Measurements from ENCODE around the gene PLXNC1.

Gene PLXNC1

DNA sequence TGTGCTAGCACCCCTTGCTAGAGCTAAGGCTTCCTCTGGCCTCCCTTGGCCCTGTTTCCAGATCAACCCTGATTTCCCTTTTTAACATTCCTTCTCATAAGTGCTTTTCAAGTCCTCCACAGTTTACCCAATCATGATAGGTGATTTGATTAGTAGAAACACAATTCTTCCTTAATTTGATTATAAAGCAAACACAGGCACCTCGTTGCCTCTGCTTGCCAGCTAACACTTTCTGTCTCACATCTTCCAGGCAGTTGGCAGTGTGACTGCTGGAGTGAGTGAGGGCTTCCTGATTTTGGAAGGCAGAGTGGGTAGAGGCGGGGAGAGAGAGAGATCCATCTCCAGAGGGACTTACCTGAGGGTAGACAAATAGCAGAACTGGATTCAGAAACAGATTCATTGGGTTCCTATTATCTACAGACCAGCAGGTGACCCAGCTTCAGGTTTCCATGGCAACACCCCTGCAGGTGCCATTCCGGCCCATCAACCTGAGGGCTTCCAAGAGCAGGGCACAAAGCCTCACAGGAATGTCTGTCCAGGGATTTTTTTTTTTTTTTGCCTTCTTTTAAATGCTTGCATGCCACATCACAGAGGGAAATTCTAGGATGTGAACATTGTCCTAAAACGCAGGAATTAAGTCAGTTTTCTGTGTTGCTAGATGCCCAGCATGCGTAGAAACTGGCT is 77.7 kb downstream of the PLXNC1 start:
- FAIRE-seq (no peak), DNase-seq (ENCODE audit: insufficient read length, low spot score) (no peak)
- TF ChIP-seq CTCF (IDR thresholded peaks at IDR 0.05; ENCODE audit: insufficient read depth, missing control alignments) = no peak

DNA sequence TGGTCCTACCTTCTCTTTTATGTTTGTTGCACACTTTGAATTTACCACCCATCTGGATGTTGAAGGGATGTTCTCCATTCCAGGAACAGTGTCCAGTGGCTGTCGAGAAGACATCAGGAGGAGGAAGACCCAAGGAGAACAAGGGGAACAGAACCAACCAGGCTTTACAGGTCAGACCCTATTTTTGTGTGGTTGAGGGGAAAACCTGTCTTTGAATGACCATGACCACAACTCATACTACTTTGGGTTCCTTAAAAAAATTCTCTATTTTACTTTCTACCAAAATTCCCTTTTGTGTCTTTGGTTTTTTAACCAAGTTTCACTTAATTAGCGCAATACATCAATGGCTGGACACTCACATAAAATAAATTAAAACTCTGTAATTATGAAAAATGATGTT is 78.7 kb downstream of the PLXNC1 start:
- FAIRE-seq = no peak
- DNase-seq (ENCODE audit: insufficient read length, low spot score) = no peak
- no peak for TF ChIP-seq CTCF (IDR thresholded peaks at IDR 0.05; ENCODE audit: insufficient read depth, missing control alignments)

DNA sequence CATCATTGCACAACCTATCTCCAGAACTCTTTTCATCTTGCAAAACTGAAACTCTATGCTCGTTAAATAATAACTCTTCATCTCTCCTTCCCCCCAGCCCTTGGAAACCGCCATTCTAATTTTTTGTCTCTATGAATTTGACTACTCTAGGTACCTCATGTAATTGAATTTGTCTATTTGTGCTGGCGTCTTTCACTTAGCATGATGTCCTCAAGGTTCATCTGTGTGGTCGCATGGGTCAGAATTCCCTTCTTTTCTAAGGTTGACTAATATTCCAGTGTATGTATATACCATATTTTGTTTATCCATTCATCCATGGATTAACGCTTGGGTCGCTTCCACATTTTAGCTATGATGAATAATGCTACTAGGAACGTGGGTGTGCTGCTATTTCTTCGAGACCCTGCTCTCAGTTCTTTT is 80.1 kb downstream of the PLXNC1 start:
- no peak for TF ChIP-seq CTCF (IDR thresholded peaks at IDR 0.05; ENCODE audit: insufficient read depth, missing control alignments)
- no peak for DNase-seq (ENCODE audit: insufficient read length, low spot score)
- FAIRE-seq = no peak

DNA sequence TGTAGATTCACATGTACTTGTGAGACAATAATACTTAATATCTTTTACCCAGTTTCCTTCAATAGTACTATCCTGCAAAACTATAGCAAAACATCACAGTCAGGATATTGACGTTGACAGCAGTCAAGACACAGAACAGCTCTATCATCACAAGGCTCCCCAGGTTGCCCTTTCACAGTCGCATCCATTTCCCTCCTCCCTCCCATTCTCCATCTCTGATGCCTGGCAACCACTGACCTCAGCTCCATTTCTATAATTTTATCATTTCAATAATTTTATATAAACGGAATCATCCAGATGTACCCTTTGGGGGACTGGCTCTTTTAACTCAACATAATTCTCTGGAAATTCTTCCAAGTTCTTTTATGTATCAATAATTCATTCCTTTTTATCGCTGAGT is 81.5 kb downstream of the PLXNC1 start:
- DNase-seq (ENCODE audit: insufficient read length, low spot score) = no peak
- no peak for FAIRE-seq
- TF ChIP-seq CTCF (IDR thresholded peaks at IDR 0.05; ENCODE audit: insufficient read depth, missing control alignments) = no peak

DNA sequence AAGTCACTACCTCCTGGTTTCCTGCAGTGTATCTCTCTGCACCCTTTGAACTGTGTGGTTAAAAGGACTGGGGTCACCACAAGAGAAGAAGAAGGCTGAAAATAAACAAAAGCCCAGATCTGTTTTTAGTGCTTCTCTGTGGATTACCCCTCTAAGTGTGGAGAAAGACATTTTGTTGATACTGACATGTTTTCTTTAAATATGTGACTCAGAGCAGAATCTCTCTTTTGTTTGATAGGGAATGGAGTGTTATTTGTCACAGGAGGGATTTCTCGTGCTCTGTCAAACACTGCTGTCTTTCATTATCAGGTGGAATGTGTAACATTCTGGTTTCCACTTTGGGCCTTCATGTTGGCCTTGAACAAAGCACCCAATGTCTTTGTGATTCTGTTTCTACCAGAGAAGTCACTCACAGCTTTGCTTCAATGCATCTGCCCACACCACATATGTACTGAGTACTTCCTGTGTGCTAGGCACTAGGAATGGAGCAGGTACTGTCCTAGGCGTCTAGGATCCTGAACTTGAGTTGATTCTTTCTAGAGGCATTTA is 82.1 kb downstream of the PLXNC1 start:
- no peak for TF ChIP-seq CTCF (IDR thresholded peaks at IDR 0.05; ENCODE audit: insufficient read depth, missing control alignments)
- DNase-seq (ENCODE audit: insufficient read length, low spot score) (no peak), FAIRE-seq (no peak)

- FAIRE-seq (no peak), DNase-seq (ENCODE audit: insufficient read length, low spot score) (no peak)
- TF ChIP-seq CTCF (IDR thresholded peaks at IDR 0.05; ENCODE audit: insufficient read depth, missing control alignments) = no peak
These were observed 83.3 kb downstream of the PLXNC1 start for GRCh38 chr12:94231709-94232108.

DNA sequence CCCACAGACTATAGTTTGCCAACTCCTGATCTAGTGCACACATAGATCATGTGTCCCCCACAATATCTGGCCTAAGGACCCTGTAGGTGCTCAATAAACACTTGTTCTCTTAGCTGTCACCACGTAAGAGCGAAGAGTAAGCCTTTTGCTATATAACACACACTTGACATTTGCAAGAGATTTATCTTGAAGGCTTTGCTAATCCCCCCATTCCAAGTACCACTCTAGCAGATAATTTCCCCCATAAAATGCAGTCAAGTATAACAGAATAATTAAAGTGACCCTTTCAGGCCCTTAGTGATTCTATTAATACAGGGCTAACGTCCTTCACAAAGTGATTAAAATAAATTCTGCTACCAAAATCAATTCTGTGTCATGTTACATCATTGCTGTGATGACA is 87.5 kb downstream of the PLXNC1 start:
- no peak for DNase-seq (ENCODE audit: insufficient read length, low spot score)
- FAIRE-seq = no peak
- TF ChIP-seq CTCF (IDR thresholded peaks at IDR 0.05; ENCODE audit: insufficient read depth, missing control alignments) = no peak

Measured in D721Med (cell line).